Hepatocyte (in vitro differentiated cells): Measurements from ENCODE around the gene GOLGA8Q.
"Not testable (repeated sequence)": the region's sequence is repeated elsewhere in the genome, so short reads cannot be mapped to it uniquely, and the experiment has no call there.

Experiments
- CTCF ChIP-seq: fragments of 200-600 bp; sonication (generic); IDR thresholded peaks from 2 replicates; pipeline ENCODE4 v1.5.1; 2016; ENCODE audit warnings: antibody characterized with exemption, mild to moderate bottlenecking; ENCODE audit not compliant: poor library complexity
- EZH2 ChIP-seq: fragments of 200-600 bp; sonication (generic); IDR thresholded peaks from 2 replicates; pipeline ENCODE4 v1.6.1; 2016; ENCODE audit warnings: antibody characterized with exemption, mild to moderate bottlenecking, borderline replicate concordance

- TF ChIP-seq CTCF, EZH2: not testable (repeated sequence)
Observed at GRCh38 chr15:30579394-30579970, 27.6 kb downstream of the GOLGA8Q start.
